IPS-20b (cell line): ENCODE measurements around the gene SPATS2L.

Experiments
- H3K27ac ChIP-seq: one replicate; pipeline ENCODE4 v1.5.1; 2013; ENCODE audit warnings: low read length
- H3K27me3 ChIP-seq: 2 replicates; pipeline ENCODE4 v1.6.1; 2013; ENCODE audit warnings: mild to moderate bottlenecking, low read length, inconsistent platforms; ENCODE audit not compliant: insufficient read depth
- H3K36me3 ChIP-seq: 2 replicates; pipeline ENCODE4 v1.6.1; 2013; ENCODE audit warnings: low read depth, mild to moderate bottlenecking, inconsistent platforms, low read length, moderate library complexity; ENCODE audit not compliant: insufficient read depth
- H3K4me1 ChIP-seq: 2 replicates; pipeline ENCODE4 v1.6.1; 2013; ENCODE audit warnings: mild to moderate bottlenecking, control low read depth, inconsistent platforms, low read length, moderate library complexity; ENCODE audit not compliant: insufficient read depth
- H3K4me3 ChIP-seq: 2 replicates; pipeline ENCODE4 v1.5.1; 2013; ENCODE audit warnings: mild to moderate bottlenecking, low read length, inconsistent platforms
- H3K9ac ChIP-seq: 2 replicates; pipeline ENCODE4 v1.6.1; 2013; ENCODE audit warnings: low read depth, mild to moderate bottlenecking, inconsistent platforms, low read length, moderate library complexity
- H3K9me3 ChIP-seq: 2 replicates; pipeline ENCODE4 v1.6.1; 2013; ENCODE audit warnings: mild to moderate bottlenecking, low read depth, low read length, inconsistent platforms; ENCODE audit not compliant: insufficient read depth

Gene SPATS2L

DNA sequence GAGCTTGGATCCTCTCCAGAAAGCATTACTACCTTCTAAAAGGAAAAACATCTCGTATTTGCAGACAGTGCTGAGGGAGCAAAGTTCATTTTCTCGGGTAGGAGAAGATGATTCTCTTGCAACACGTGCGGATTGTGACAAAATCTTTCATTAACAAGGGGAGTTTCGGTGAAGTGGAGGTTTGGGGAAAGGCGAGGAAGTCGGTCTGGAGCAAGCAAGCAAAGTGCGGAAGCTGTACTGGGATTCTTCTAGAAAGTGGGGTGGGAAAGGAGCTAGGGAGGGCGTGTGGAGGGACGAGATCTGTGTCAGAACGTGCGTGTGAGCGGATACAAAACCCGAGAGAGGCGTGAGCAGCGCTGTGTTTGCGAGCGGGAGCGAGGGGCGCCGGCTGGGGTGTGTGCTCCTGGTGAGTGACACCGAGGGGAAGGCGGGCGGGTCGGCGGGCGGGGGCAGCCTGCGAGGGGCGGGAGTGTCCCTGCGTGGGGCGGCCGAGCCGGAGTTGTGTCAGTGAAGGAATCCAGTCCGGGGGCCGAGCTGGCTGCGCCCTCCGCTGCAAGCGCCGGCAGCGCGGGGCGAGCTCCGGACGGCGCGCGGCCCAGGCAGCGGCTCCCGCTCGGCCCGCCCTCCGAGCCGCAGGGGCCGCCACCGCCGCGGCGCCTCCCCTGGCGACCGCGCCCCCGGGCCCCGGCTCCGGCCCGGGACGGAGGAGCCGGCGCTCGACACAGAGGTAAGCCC, at the start of gene SPATS2L:
Gene SPATS2L, plus strand, starts transcription at position 498 of the 735 bp plus-strand sequence. CDS start 82,552 bp downstream, outside the sequence.
- Histone ChIP-seq H3K9ac (peak within 1 kb of the TSS; percentile 93), H3K9me3 (no peaks in the 10 kb centered on the region), H3K4me1 (peaks cover 25% of the 10 kb centered on the region), H3K27ac (peak within 1 kb of the TSS; percentile 83), H3K27me3 (no peaks in the 10 kb centered on the region), H3K4me3 (peak within 1 kb of the TSS; percentile 88), H3K36me3 (no peaks in the 10 kb centered on the region)

DNA sequence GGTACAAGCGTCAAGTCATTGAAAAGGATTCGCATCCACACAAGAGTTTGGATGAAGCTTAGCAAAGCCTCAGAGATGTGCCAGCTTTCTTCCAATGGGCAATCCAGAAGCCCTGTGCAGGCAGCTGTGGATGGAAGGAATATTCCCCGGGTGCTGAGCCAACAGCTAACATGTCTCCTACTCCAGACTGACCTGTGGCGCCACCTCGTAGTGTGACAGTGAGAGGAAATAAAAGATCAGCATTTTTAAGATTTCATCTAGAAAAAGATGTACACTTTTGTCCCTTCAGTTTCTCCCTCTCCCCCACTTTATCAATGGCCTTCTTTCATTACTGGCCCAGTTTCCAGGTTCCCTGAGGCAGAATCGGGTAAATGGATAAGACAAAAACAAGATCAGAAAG, 48.9 kb upstream of the SPATS2L start:
- Histone ChIP-seq H3K4me3 (no peak overlapping the region), H3K27ac (no peak overlapping the region), H3K36me3 (no peaks in the 10 kb centered on the region), H3K9ac (no peak overlapping the region), H3K9me3 (no peaks in the 10 kb centered on the region), H3K4me1 (peaks cover 3% of the 10 kb centered on the region; the same call in 1 of the 2 replicates), H3K27me3 (no peaks in the 10 kb centered on the region)

DNA sequence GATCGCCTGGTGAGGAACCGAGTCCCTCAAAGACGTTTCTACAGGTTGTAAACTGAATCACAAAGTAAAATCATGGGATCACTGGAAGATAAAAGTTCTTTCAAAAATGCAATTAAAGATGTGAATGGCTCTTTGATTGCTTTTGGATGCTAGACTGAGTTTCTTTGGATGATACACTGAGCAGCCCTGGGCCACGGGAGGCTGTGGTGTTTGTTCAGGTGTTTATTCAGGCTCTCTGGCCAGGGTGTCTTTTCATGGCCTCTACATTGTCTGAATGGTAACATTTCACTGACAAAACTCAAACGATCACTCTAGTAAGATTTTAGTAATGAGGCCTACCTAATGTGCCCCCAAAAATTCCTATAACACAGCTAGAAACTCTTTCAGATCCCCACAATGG, 48.4 kb upstream of the SPATS2L start:
- H3K36me3 ChIP-seq, result no peaks in the 10 kb centered on the region
- H3K27me3 ChIP-seq, result no peaks in the 10 kb centered on the region
- H3K27ac ChIP-seq, result no peak overlapping the region
- H3K4me3 ChIP-seq, result no peak overlapping the region
- no peak overlapping the region for H3K9ac ChIP-seq
- peaks cover 5% of the 10 kb centered on the region; the same call in 1 of the 2 replicates for H3K9me3 ChIP-seq
- no peaks in the 10 kb centered on the region for H3K4me1 ChIP-seq

DNA sequence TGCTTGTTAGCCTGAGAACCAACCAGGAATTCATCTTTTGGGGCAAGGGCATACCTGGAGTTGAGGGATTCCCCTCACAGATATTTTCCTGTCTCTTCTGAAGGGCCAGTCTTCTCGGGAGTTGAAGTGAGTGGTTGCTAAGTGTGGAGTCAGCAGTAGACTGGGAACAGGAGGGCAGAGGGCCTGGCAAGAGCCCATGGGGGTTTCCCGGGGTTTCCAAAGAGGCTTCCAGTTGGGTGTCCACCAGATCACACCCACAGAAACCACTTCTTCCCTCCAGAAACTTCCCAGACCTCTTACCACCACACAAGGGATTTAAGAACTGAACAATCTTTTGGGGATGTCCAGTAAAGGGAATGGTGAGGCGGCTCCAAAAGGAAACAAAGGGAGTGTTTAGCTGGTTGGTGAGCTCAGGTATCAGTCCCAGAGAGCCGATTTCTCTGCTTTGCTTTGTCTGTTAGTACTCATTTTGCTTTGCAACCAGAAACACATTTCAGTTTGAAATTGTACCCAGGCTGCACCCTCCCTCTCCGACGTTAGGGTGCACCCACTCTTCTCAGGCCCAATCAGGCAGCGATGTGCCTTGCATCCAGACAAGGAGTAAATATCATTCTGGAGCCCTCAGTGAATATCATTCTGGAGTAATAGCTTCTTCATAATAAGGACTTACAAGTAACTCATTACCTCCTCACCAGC, 47.5 kb upstream of the SPATS2L start:
- no peak overlapping the region for H3K9ac ChIP-seq
- H3K4me1 ChIP-seq, result no peaks in the 10 kb centered on the region
- peaks cover 9% of the 10 kb centered on the region; the same call in 1 of the 2 replicates for H3K9me3 ChIP-seq
- H3K36me3 ChIP-seq, result no peaks in the 10 kb centered on the region
- no peaks in the 10 kb centered on the region for H3K27me3 ChIP-seq
- H3K4me3 ChIP-seq, result no peak overlapping the region
- no peak overlapping the region for H3K27ac ChIP-seq

GRCh38 chr2:200259577-200259957, 46.9 kb upstream of the SPATS2L start:
- no peak overlapping the region for H3K9ac ChIP-seq
- H3K9me3 ChIP-seq, result peaks cover 9% of the 10 kb centered on the region; the same call in 1 of the 2 replicates
- no peaks in the 10 kb centered on the region for H3K4me1 ChIP-seq
- no peaks in the 10 kb centered on the region for H3K27me3 ChIP-seq
- H3K27ac ChIP-seq, result no peak overlapping the region
- no peak overlapping the region for H3K4me3 ChIP-seq
- H3K36me3 ChIP-seq, result no peaks in the 10 kb centered on the region

GRCh38 chr2:200262047-200262446, 44.4 kb upstream of the SPATS2L start:
- Histone ChIP-seq H3K9me3 (peaks cover 9% of the 10 kb centered on the region; the same call in 1 of the 2 replicates), H3K4me1 (no peaks in the 10 kb centered on the region), H3K4me3 (no peak overlapping the region), H3K36me3 (no peaks in the 10 kb centered on the region), H3K27me3 (no peaks in the 10 kb centered on the region), H3K27ac (no peak overlapping the region), H3K9ac (no peak overlapping the region)

- no peaks in the 10 kb centered on the region for H3K36me3 ChIP-seq
- no peak overlapping the region for H3K27ac ChIP-seq
- H3K4me1 ChIP-seq, result no peaks in the 10 kb centered on the region
- H3K27me3 ChIP-seq, result no peaks in the 10 kb centered on the region
- H3K4me3 ChIP-seq, result no peak overlapping the region
- peaks cover 9% of the 10 kb centered on the region; the same call in 1 of the 2 replicates for H3K9me3 ChIP-seq
- no peak overlapping the region for H3K9ac ChIP-seq
Measured at GRCh38 chr2:200263279-200263678, 43.2 kb upstream of the SPATS2L start.

DNA sequence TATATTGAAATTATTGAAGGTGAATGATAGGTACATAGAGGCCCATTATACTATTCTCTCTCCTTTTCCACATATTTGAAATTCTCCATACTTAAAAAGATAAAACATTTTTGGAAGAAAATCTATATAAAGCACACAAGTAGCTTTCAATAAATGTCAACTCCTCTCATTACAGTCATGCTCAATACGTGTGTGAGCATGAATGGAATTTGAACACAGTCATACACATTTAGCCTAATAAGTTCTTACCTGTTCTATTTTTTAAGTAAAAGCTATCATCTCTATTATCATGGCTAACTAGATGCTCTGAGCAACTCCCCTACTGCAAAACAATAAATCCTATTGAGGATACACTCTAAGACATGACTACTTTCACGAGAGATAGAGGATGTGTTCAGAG, 41.9 kb upstream of the SPATS2L start:
- H3K27ac ChIP-seq, result no peak overlapping the region
- H3K4me1 ChIP-seq, result no peaks in the 10 kb centered on the region
- no peak overlapping the region for H3K9ac ChIP-seq
- no peaks in the 10 kb centered on the region for H3K36me3 ChIP-seq
- H3K27me3 ChIP-seq, result no peaks in the 10 kb centered on the region
- peaks cover 9% of the 10 kb centered on the region; the same call in 1 of the 2 replicates for H3K9me3 ChIP-seq
- no peak overlapping the region for H3K4me3 ChIP-seq

DNA sequence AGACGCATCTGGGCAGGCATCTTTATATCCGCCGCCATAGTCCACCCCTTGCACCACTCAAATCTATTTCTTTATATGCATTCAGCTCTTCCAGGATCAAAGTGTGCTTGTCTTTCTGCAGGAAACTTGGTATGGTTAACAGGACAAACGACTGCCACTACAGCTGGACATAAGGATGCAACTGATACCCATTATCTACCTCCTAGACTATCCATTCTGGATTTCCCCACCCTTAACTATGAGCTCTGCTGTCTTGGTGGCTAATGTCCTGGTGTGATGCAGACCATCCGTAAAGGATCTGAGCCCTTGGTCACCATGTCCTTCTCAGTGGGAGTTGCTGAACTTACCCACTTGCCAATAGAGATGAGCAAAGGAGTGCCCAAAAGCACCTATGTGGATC, 40.1 kb upstream of the SPATS2L start:
- Histone ChIP-seq H3K9me3 (peaks cover 9% of the 10 kb centered on the region; the same call in 1 of the 2 replicates), H3K9ac (no peak overlapping the region), H3K36me3 (no peaks in the 10 kb centered on the region), H3K4me3 (no peak overlapping the region), H3K4me1 (no peaks in the 10 kb centered on the region), H3K27me3 (no peaks in the 10 kb centered on the region), H3K27ac (no peak overlapping the region)

GRCh38 chr2:200267350-200267749, 39.1 kb upstream of the SPATS2L start:
- H3K9me3 ChIP-seq, result peaks cover 9% of the 10 kb centered on the region; the same call in 1 of the 2 replicates
- no peak overlapping the region for H3K9ac ChIP-seq
- H3K36me3 ChIP-seq, result no peaks in the 10 kb centered on the region
- H3K27me3 ChIP-seq, result no peaks in the 10 kb centered on the region
- H3K27ac ChIP-seq, result no peak overlapping the region
- no peaks in the 10 kb centered on the region for H3K4me1 ChIP-seq
- no peak overlapping the region for H3K4me3 ChIP-seq

DNA sequence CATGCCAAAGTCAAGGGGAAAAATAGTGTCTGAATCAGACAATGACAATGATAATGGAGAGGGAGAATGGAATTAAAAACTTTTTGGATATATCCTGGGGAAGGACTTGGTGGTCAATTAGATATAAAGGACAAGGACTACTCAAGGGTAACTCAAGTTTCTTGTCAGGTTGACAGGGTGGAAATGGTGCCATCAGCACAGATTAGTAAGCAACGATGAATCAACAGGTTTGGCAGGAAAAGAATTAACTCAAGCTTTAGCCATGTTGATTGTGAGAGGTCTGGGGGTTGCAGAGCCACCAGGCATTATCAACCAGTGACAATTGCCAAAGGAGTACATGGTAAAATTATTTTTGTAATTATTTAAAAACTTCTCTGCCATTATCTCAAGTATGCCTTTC, 35.8 kb upstream of the SPATS2L start:
- H3K27ac ChIP-seq, result no peak overlapping the region
- no peak overlapping the region for H3K4me3 ChIP-seq
- H3K9me3 ChIP-seq, result no peaks in the 10 kb centered on the region
- H3K27me3 ChIP-seq, result no peaks in the 10 kb centered on the region
- H3K36me3 ChIP-seq, result no peaks in the 10 kb centered on the region
- H3K4me1 ChIP-seq, result 0 out of 2 replicates have a peak, but pooled peaks cover 2% of the 10 kb centered on the region
- no peak overlapping the region for H3K9ac ChIP-seq

- Histone ChIP-seq H3K4me1 (0 out of 2 replicates have a peak, but pooled peaks cover 2% of the 10 kb centered on the region), H3K27ac (no peak overlapping the region), H3K36me3 (no peaks in the 10 kb centered on the region), H3K9me3 (no peaks in the 10 kb centered on the region), H3K27me3 (no peaks in the 10 kb centered on the region), H3K4me3 (no peak overlapping the region), H3K9ac (no peak overlapping the region)
Measured at GRCh38 chr2:200272320-200272719, 34.2 kb upstream of the SPATS2L start.
